Heart left ventricle (tissue), 13 donors: ENCODE data around the gene TRDMT1.

ENCODE experiments used
- POLR2A ChIP-seq, 2 donors: fragments of 450-650 bp; IDR thresholded peaks; one replicate each; pipeline ENCODE4 v1.6.1; 2017; ENCODE audit warnings: antibody characterized with exemption in 2 of 2, mild to moderate bottlenecking in 2 of 2, moderate library complexity in 2 of 2
- TF ChIP-seq, protein P1 (sequence below), 12 donors: fragments of 200-600 bp; sonication (generic) in 4 of 12; IDR thresholded peaks; one replicate each; pipeline versions ENCODE4 v1.5.0 to v1.8.0; 2018 to 2022; ENCODE audit warnings: antibody characterized with exemption in 12 of 12, mild to moderate bottlenecking in 5 of 12
- donor health status: ischemic (EF 13 %, LVEDD 7.1; RV severe dilation, severe dysfunction).
- donor health status: DM: no; HTN: yes; CAD: no.
- donor health status: DM: no; HTN: no; CAD: no.
- donor health status: ischemic (EF 25% LVEDD 6.9; RV normal size, moderate dysfunction).
- donor health status: ischemic (EF 25% LVEDD 5.7; RV mildly dilated, moderate dysfunction).
- donor health status: ischemic (EF 35%, LVEDD 5.7; RV mildly dilated, moderate dysfunction).
- donor health status: nonischemic (EF 11% LVEDD 7.7; RV severe dilation, severe dysfunction).
- donor health status: DM: yes; HTN: yes; CAD: no.
- donor health status: PGD.
- donor health status: ischemic (EF 29% LVEDD 5.4; RV normal size, mild dysfunction).
- donor health status: nonischemic (EF 23%, LVEDD 6.1; RV moderate dilation, normal function).

- TF ChIP-seq, protein P1, sequence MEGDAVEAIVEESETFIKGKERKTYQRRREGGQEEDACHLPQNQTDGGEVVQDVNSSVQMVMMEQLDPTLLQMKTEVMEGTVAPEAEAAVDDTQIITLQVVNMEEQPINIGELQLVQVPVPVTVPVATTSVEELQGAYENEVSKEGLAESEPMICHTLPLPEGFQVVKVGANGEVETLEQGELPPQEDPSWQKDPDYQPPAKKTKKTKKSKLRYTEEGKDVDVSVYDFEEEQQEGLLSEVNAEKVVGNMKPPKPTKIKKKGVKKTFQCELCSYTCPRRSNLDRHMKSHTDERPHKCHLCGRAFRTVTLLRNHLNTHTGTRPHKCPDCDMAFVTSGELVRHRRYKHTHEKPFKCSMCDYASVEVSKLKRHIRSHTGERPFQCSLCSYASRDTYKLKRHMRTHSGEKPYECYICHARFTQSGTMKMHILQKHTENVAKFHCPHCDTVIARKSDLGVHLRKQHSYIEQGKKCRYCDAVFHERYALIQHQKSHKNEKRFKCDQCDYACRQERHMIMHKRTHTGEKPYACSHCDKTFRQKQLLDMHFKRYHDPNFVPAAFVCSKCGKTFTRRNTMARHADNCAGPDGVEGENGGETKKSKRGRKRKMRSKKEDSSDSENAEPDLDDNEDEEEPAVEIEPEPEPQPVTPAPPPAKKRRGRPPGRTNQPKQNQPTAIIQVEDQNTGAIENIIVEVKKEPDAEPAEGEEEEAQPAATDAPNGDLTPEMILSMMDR (IDR thresholded peaks at IDR 0.05) = no peak
- no peak for TF ChIP-seq POLR2A (IDR thresholded peaks at IDR 0.05)
Measured at GRCh38 chr10:17216217-17216900, 14.9 kb upstream of the TRDMT1 start.
